ENCODE data around the gene CORO2B. TPM values are rescaled to one million over a fixed set of nuclear protein-coding genes. Genes with fewer than 3 reads are reported as not detected.

The CORO2B gene
- total RNA-seq, 5 donors from 2014 or later (not counting 1 experiment from before 2014, with no cell fraction given) = 0.06 to 0.39 (median 0.09) TPM; not detected in 2

- 92% methylated on average over 2 of the region's 4 CpGs for WGBS (ENCODE audit: insufficient coverage)
- H3K36me3 Mint-ChIP-seq = no peaks in the 10 kb centered on the region
- H3K4me3 Mint-ChIP-seq = no peak overlapping the region
- Histone ChIP-seq H3K27ac (ENCODE audit: low read length) (no peak overlapping the region), H3K9me3 (no peaks in the 10 kb centered on the region), H3K36me3 (ENCODE audit: control insufficient read depth in 2 of 2, extremely low read depth in 1 of 2, insufficient read depth in 1 of 2, low read length in 1 of 2) (no peaks in the 10 kb centered on the region), H3K27me3 (replicated peaks in 1 of 2; ENCODE audit: control insufficient read depth in 2 of 2, extremely low read depth in 1 of 2, insufficient read depth in 2 of 2, low read length in 1 of 2) (peaks cover 0 to 18% of the 10 kb centered on the region in 2 experiments), H3K4me1 (ENCODE audit: control insufficient read depth in 1 of 2, extremely low read depth in 1 of 2, insufficient read depth in 2 of 2, low read length in 2 of 2) (no peaks in the 10 kb centered on the region), H3K4me3 (ENCODE audit: control insufficient read depth in 1 of 2, extremely low read depth in 1 of 2, low read length in 1 of 2) (no peak overlapping the region)
- H3K27ac Mint-ChIP-seq = no peak overlapping the region
- no peaks in the 10 kb centered on the region for H3K9me3 Mint-ChIP-seq
- H3K4me1 Mint-ChIP-seq = no peaks in the 10 kb centered on the region
- ATAC-seq (replicated peaks in 1 of 4) = no peak
- ChIA-PET POLR2A (no interaction called here), CTCF (no interaction called here)
- no peak for DNase-seq
- H3K27me3 Mint-ChIP-seq = peaks cover 0 to 4% of the 10 kb centered on the region in 2 donors
Observed at GRCh38 chr15:68618908-68619698, 40.3 kb downstream of the CORO2B start.

DNA sequence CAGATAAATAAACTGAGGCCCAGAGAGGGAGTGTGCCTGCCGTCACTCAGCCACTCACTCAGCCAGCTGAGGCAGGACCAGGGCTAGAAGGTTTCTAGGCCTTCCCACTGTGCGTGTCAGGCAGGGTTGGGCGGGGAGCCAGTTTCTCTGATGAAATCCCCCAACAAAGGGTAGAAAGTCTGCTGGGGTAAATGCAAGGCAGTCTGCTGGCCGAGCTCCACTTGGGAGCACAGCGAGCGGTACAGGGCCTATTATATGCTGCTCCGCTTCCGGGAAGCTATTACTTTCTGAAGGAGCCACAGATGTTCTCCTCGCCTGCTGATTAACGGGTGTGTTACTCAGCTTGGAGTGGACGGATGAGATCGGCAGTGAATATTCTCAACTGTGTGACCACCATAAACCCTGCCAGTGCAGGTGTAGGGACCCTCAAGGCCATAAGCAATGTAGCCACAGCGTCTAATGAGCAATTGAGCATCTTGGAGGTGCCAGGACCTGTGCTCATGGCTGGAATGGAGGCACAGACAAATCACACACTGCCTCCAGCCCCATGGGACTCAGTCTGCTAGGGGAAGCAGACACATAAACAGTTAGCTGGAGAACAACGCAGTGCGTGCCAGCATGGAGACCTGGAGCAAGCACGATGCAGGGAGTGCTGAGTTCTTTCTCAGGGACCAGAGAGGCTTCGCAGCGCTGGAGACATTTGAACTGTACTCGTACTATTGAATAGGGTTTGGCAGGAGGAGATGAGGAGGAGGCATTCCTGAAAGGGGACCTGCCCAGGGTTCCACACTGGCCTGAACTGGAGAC lies 42.1 kb downstream of the CORO2B start:
- H3K4me3 Mint-ChIP-seq = no peak overlapping the region
- H3K27me3 Mint-ChIP-seq = peaks cover 5 to 6% of the 10 kb centered on the region in 2 donors
- POLR2A ChIA-PET = no interaction called here

DNA sequence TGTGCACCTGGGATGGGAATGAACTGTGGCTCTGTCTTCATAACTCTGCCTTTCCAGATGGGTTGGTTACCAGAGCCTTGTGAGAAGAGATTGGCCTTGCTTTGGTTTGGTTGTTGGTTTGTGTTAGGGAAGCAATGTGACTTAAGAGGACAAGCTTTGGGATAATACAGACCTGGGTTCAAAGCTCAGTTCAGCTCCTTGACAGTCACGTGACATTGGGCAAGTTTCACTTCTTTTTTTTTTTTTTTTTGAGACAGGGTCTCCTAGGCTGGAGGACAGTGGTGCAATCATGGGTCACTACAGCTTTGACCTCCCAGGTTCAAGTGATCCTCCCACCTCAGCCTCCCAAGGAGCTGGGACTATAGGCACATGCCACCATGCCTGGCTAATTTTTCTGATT lies 42.7 kb downstream of the CORO2B start:
- CTCF ChIA-PET = no interaction called here
- no peaks in the 10 kb centered on the region for H3K36me3 ChIP-seq (ENCODE audit: control insufficient read depth in 2 of 2, extremely low read depth in 1 of 2, insufficient read depth in 1 of 2, low read length in 1 of 2)
- 83% methylated on average over 1 of the region's 1 CpG for WGBS (ENCODE audit: insufficient coverage)

More for the DNA sequence above, 42.1 kb downstream of the CORO2B start:
- Mint-ChIP-seq H3K9me3 (no peaks in the 10 kb centered on the region), H3K27ac (no peak overlapping the region), H3K4me1 (no peaks in the 10 kb centered on the region), H3K36me3 (no peaks in the 10 kb centered on the region)
- CTCF ChIA-PET = no interaction called here
- Histone ChIP-seq H3K9me3 (no peaks in the 10 kb centered on the region), H3K4me1 (ENCODE audit: control insufficient read depth in 1 of 2, extremely low read depth in 1 of 2, insufficient read depth in 2 of 2, low read length in 2 of 2) (no peaks in the 10 kb centered on the region), H3K36me3 (ENCODE audit: control insufficient read depth in 2 of 2, extremely low read depth in 1 of 2, insufficient read depth in 1 of 2, low read length in 1 of 2) (no peaks in the 10 kb centered on the region), H3K27ac (ENCODE audit: low read length) (no peak overlapping the region), H3K4me3 (ENCODE audit: control insufficient read depth in 1 of 2, extremely low read depth in 1 of 2, low read length in 1 of 2) (no peak overlapping the region), H3K27me3 (replicated peaks in 1 of 2; ENCODE audit: control insufficient read depth in 2 of 2, extremely low read depth in 1 of 2, insufficient read depth in 2 of 2, low read length in 1 of 2) (peaks cover 0 to 19% of the 10 kb centered on the region in 2 experiments)
- DNase-seq (no peak), ATAC-seq (replicated peaks in 1 of 4) (no peak)
- 93% methylated on average over 17 of the region's 19 CpGs for WGBS (ENCODE audit: insufficient coverage)

DNA sequence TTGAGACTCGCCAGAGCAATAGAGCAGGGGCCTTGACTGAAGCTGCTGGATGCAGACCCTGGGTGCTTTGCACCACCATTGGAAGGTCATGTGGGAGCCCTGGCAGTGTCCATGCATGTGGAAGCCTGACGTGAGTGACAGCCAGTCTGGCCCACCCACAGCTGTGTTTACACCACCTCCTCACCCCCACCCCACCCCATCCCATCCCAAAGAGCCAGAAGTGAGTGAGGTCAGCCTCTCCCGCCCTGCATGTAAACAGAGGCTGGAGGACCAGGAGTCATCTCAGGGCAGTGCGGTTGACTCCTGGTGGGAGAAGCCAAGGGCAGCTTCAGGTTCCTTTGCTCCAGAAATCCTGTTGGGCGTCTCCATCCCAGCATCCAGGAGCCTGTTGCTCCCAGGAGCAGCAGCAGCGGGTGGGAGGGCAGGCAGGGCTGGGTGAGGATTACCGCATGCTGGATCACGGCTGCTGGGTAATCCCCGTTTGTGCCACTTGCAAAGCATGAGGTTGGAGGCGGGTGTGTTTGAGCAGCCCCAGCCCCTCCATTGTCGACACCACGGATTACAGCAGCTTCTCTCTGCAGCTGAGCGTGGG lies 44.6 kb downstream of the CORO2B start:
- 81% methylated on average over 7 of the region's 13 CpGs for WGBS (ENCODE audit: insufficient coverage)
- H3K4me3 Mint-ChIP-seq = no peak overlapping the region
- H3K27ac Mint-ChIP-seq = no peak overlapping the region

More for the DNA sequence above, 42.7 kb downstream of the CORO2B start:
- ATAC-seq (replicated peaks in 1 of 4) (no peak), DNase-seq (no peak)
- Histone ChIP-seq H3K27me3 (replicated peaks in 1 of 2; ENCODE audit: control insufficient read depth in 2 of 2, extremely low read depth in 1 of 2, insufficient read depth in 2 of 2, low read length in 1 of 2) (peaks cover 0 to 22% of the 10 kb centered on the region in 2 experiments), H3K4me1 (ENCODE audit: control insufficient read depth in 1 of 2, extremely low read depth in 1 of 2, insufficient read depth in 2 of 2, low read length in 2 of 2) (no peaks in the 10 kb centered on the region), H3K27ac (ENCODE audit: low read length) (no peak overlapping the region), H3K4me3 (ENCODE audit: control insufficient read depth in 1 of 2, extremely low read depth in 1 of 2, low read length in 1 of 2) (no peak overlapping the region), H3K9me3 (no peaks in the 10 kb centered on the region)
- H3K27ac Mint-ChIP-seq = no peak overlapping the region
- H3K9me3 Mint-ChIP-seq = no peaks in the 10 kb centered on the region
- H3K4me3 Mint-ChIP-seq = no peak overlapping the region
- no peaks in the 10 kb centered on the region for H3K36me3 Mint-ChIP-seq
- POLR2A ChIA-PET = no interaction called here
- peaks cover 7 to 8% of the 10 kb centered on the region in 2 donors for H3K27me3 Mint-ChIP-seq
- no peaks in the 10 kb centered on the region for H3K4me1 Mint-ChIP-seq

DNA sequence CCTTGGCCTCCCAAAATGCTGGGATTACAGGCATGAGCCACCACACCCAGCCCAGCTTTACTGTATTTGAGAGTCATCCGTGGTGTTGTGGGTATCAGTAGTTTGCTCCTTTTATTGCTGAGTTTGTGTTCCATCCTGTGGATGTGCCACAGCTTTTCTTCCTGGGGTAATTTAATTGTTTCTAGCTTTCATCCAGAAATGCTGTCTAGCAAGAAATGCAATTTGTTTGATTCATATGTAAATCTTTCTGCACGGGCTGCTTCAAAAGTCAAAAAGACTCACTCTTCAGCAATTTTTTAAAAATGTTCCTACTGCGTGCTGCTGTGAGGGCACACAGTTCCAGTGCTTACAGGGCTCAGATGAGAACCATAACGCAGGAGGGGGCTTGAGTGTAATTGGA lies 47.1 kb downstream of the CORO2B start:
- DNase-seq = no peak
- Mint-ChIP-seq H3K4me3 (no peak overlapping the region), H3K9me3 (no peaks in the 10 kb centered on the region), H3K27ac (no peak overlapping the region), H3K36me3 (no peaks in the 10 kb centered on the region), H3K27me3 (peaks cover 15 to 32% of the 10 kb centered on the region in 2 donors), H3K4me1 (peaks cover 0 to 3% (median 0%) of the 10 kb centered on the region in 3 donors)
- ATAC-seq (replicated peaks in 1 of 4) = no peak
- POLR2A ChIA-PET = no interaction called here
- Histone ChIP-seq H3K4me1 (ENCODE audit: control insufficient read depth in 1 of 2, extremely low read depth in 1 of 2, insufficient read depth in 2 of 2, low read length in 2 of 2) (no peaks in the 10 kb centered on the region), H3K36me3 (ENCODE audit: control insufficient read depth in 2 of 2, extremely low read depth in 1 of 2, insufficient read depth in 1 of 2, low read length in 1 of 2) (no peaks in the 10 kb centered on the region), H3K27ac (ENCODE audit: low read length) (no peak overlapping the region), H3K27me3 (replicated peaks in 1 of 2; ENCODE audit: control insufficient read depth in 2 of 2, extremely low read depth in 1 of 2, insufficient read depth in 2 of 2, low read length in 1 of 2) (peaks cover 0 to 34% of the 10 kb centered on the region in 2 experiments), H3K9me3 (no peaks in the 10 kb centered on the region), H3K4me3 (ENCODE audit: control insufficient read depth in 1 of 2, extremely low read depth in 1 of 2, low read length in 1 of 2) (no peak overlapping the region)
- WGBS (ENCODE audit: insufficient coverage) = no CpG with 5 or more reads among the region's 4 CpGs
- CTCF ChIA-PET = no interaction called here

More for the DNA sequence above, 44.6 kb downstream of the CORO2B start:
- Histone ChIP-seq H3K36me3 (ENCODE audit: control insufficient read depth in 2 of 2, extremely low read depth in 1 of 2, insufficient read depth in 1 of 2, low read length in 1 of 2) (no peaks in the 10 kb centered on the region), H3K4me3 (ENCODE audit: control insufficient read depth in 1 of 2, extremely low read depth in 1 of 2, low read length in 1 of 2) (no peak overlapping the region), H3K27ac (ENCODE audit: low read length) (no peak overlapping the region), H3K9me3 (no peaks in the 10 kb centered on the region), H3K4me1 (ENCODE audit: control insufficient read depth in 1 of 2, extremely low read depth in 1 of 2, insufficient read depth in 2 of 2, low read length in 2 of 2) (no peaks in the 10 kb centered on the region), H3K27me3 (replicated peaks in 1 of 2; ENCODE audit: control insufficient read depth in 2 of 2, extremely low read depth in 1 of 2, insufficient read depth in 2 of 2, low read length in 1 of 2) (peaks cover 0 to 27% of the 10 kb centered on the region in 2 experiments)
- ChIA-PET CTCF (interaction anchor here in 1 of 2 donors (0.5 kb wide), 1 partner anchor 114 kb away, joined by 3 read pairs; no protein-coding TSS in a partner anchor), POLR2A (no interaction called here)
- Mint-ChIP-seq H3K4me1 (no peaks in the 10 kb centered on the region), H3K36me3 (no peaks in the 10 kb centered on the region), H3K27me3 (peaks cover 11 to 20% of the 10 kb centered on the region in 2 donors), H3K9me3 (no peaks in the 10 kb centered on the region)
- DNase-seq = no peak
- ATAC-seq (replicated peaks in 1 of 4) = no peak

DNA sequence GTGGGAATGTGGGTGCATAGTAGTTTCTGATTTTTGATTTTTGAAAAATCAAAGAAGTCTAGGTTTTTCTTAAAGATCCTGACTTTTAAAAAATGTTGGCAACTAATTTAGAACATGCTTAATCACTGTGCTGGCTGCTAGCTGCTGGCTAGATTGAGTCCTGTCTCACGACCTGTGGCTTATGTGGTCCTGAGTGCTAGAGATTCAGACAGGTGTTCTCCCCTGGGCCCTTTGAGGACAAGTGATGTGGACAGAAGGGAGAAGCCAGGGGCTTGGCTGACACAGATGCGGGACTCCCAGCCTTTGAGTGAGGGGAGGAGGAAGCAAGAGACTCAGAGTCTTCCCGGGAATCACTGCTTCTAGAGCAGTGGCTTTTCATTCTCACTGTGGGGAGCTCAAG lies 47.5 kb downstream of the CORO2B start:
- Histone ChIP-seq H3K4me3 (ENCODE audit: control insufficient read depth in 1 of 2, extremely low read depth in 1 of 2, low read length in 1 of 2) (no peak overlapping the region), H3K4me1 (ENCODE audit: control insufficient read depth in 1 of 2, extremely low read depth in 1 of 2, insufficient read depth in 2 of 2, low read length in 2 of 2) (no peaks in the 10 kb centered on the region), H3K27me3 (replicated peaks in 1 of 2; ENCODE audit: control insufficient read depth in 2 of 2, extremely low read depth in 1 of 2, insufficient read depth in 2 of 2, low read length in 1 of 2) (peaks cover 0 to 34% of the 10 kb centered on the region in 2 experiments), H3K36me3 (ENCODE audit: control insufficient read depth in 2 of 2, extremely low read depth in 1 of 2, insufficient read depth in 1 of 2, low read length in 1 of 2) (no peaks in the 10 kb centered on the region), H3K27ac (ENCODE audit: low read length) (no peak overlapping the region), H3K9me3 (no peaks in the 10 kb centered on the region)
- ChIA-PET POLR2A (no interaction called here), CTCF (no interaction called here)
- Mint-ChIP-seq H3K36me3 (no peaks in the 10 kb centered on the region), H3K4me3 (no peak overlapping the region), H3K9me3 (no peaks in the 10 kb centered on the region), H3K27ac (no peak overlapping the region), H3K27me3 (peaks cover 15 to 32% of the 10 kb centered on the region in 2 donors), H3K4me1 (peaks cover 0 to 4% (median 0%) of the 10 kb centered on the region in 3 donors)
- DNase-seq (no peak), ATAC-seq (replicated peaks in 1 of 4) (no peak)
- WGBS (ENCODE audit: insufficient coverage) = 55% methylated on average over 3 of the region's 3 CpGs
